ENCODE data around the gene ADCY5. TPM values are rescaled to one million over a fixed set of nuclear protein-coding genes. Genes with fewer than 3 reads are reported as not detected.

Gene ADCY5
- total RNA-seq, 1 experiment from 2014 or later, result 0.24 TPM

DNA sequence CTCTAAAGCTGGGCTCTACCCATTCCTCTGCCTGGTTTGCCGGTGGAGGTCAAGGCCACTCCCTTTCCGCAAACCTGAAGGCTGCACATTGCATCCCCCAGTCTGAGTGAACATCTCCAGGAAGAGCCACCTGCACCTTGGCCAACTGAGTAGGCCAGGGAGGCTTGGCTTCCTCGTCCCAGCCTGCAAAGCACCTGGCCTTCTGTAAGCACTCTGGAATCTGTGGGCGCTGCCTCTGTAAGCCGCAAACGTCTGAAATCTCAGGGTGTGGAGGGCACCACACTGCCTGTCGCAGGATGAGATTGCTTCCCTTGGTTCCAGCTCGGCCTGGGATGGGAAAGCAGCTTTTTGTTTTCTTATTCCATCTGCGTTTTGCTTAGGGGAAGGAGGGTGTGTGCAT, 165.8 kb downstream of the ADCY5 start:
- CTCF ChIA-PET, result no interaction called here
- Histone ChIP-seq H3K27ac (no peak overlapping the region), H4K20me1 (ENCODE audit: insufficient read depth) (no peaks in the 10 kb centered on the region; the same call in none of the 2 replicates), H3F3A (ENCODE audit: insufficient read depth, low read depth) (no peaks in the 10 kb centered on the region), H3K4me2 (no peak overlapping the region), H3K79me2 (ENCODE audit: low read depth) (no peaks in the 10 kb centered on the region), H2AFZ (no peak overlapping the region), H3K36me3 (ENCODE audit: low read depth) (no peaks in the 10 kb centered on the region), H3K4me3 (no peak overlapping the region), H3K4me1 (replicated peaks; ENCODE audit: insufficient read depth) (peaks cover 8% of the 10 kb centered on the region; the same call in 1 of the 2 replicates), H3K9me3 (ENCODE audit: insufficient read depth, low read depth) (no peaks in the 10 kb centered on the region), H3K9me2 (ENCODE audit: insufficient read depth) (no peaks in the 10 kb centered on the region), H3K27me3 (ENCODE audit: insufficient read depth, low read depth) (no peaks in the 10 kb centered on the region)
- intact Hi-C loops (cut with micrococcal nuclease; ENCODE audit: unreplicated experiment), result no loop called here
- no peak for TF ChIP-seq EZH2 (IDR thresholded peaks at IDR 0.05; ENCODE audit: low read depth)
- TF ChIP-seq, protein P1, sequence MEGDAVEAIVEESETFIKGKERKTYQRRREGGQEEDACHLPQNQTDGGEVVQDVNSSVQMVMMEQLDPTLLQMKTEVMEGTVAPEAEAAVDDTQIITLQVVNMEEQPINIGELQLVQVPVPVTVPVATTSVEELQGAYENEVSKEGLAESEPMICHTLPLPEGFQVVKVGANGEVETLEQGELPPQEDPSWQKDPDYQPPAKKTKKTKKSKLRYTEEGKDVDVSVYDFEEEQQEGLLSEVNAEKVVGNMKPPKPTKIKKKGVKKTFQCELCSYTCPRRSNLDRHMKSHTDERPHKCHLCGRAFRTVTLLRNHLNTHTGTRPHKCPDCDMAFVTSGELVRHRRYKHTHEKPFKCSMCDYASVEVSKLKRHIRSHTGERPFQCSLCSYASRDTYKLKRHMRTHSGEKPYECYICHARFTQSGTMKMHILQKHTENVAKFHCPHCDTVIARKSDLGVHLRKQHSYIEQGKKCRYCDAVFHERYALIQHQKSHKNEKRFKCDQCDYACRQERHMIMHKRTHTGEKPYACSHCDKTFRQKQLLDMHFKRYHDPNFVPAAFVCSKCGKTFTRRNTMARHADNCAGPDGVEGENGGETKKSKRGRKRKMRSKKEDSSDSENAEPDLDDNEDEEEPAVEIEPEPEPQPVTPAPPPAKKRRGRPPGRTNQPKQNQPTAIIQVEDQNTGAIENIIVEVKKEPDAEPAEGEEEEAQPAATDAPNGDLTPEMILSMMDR (conservative IDR thresholded peaks at IDR 0.05), result no peak
- POLR2A ChIA-PET (ENCODE audit: unreplicated experiment), result no interaction called here
- BruUV-seq (replicated peaks), result no TSS peak
- peak in 1 of 2 experiments; percentile 45 for DNase-seq

DNA sequence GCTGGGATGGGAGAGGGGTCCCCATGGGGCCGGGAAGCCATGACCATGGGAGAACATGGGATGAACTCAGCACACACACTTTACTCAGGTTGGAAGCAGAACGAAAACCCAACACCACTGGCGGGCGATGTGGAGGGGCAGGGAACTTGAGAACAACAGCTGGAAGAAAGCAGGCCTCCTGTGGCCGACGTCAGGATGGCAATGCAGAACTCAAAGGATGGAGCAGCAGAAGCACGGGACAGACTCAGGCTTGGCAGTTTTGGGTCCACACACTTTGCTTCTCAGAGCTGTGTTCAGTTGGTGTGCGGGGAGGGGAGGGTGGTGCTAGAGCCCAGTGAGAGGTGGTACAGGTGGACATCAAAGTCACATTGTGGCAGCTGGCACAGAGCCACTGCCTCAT, 166.4 kb downstream of the ADCY5 start:
- Histone ChIP-seq H2AFZ (no peak overlapping the region), H3K4me2 (no peak overlapping the region), H3K9me3 (ENCODE audit: insufficient read depth, low read depth) (no peaks in the 10 kb centered on the region), H3K27me3 (ENCODE audit: insufficient read depth, low read depth) (no peaks in the 10 kb centered on the region), H3K27ac (no peak overlapping the region), H3K4me1 (replicated peaks; ENCODE audit: insufficient read depth) (peaks cover 8% of the 10 kb centered on the region; the same call in 1 of the 2 replicates), H4K20me1 (ENCODE audit: insufficient read depth) (no peaks in the 10 kb centered on the region; the same call in none of the 2 replicates), H3K36me3 (ENCODE audit: low read depth) (no peaks in the 10 kb centered on the region), H3F3A (ENCODE audit: insufficient read depth, low read depth) (no peaks in the 10 kb centered on the region), H3K9me2 (ENCODE audit: insufficient read depth) (no peaks in the 10 kb centered on the region), H3K79me2 (ENCODE audit: low read depth) (no peaks in the 10 kb centered on the region), H3K4me3 (no peak overlapping the region)
- CTCF ChIA-PET, result no interaction called here
- TF ChIP-seq, protein P1 (conservative IDR thresholded peaks at IDR 0.05), result no peak
- no peak for TF ChIP-seq EZH2 (IDR thresholded peaks at IDR 0.05; ENCODE audit: low read depth)
- BruUV-seq (replicated peaks), result no TSS peak
- intact Hi-C loops (cut with micrococcal nuclease; ENCODE audit: unreplicated experiment), result no loop called here
- POLR2A ChIA-PET (ENCODE audit: unreplicated experiment), result no interaction called here
- no peak for DNase-seq

DNA sequence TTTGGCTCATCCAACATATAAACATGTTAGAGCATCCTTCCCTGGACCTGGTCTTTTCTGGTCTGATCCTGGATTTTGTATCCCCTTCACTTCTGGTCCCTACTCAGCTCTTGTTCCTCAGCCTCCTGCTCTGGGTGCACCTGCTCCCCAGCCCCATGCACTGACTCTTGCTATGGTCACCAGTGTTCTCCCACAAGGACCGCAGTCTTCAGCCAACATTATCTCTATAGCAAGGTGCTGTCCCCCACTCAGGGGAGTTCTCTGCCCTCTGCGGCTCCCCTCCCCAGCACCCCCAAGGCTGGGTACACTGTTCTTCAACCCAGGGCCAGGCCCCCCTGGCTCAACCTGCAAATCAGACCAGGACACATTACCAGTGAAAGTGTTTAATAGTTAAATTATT, 167.0 kb downstream of the ADCY5 start:
- H3K9me2 ChIP-seq (ENCODE audit: insufficient read depth), result no peaks in the 10 kb centered on the region
- no peak for DNase-seq
- POLR2A ChIA-PET (ENCODE audit: unreplicated experiment), result no interaction called here
- H4K20me1 ChIP-seq (ENCODE audit: insufficient read depth), result no peaks in the 10 kb centered on the region; the same call in none of the 2 replicates
- H3K4me3 ChIP-seq, result no peak overlapping the region
- H3K4me2 ChIP-seq, result no peak overlapping the region
- H3K27ac ChIP-seq, result no peak overlapping the region
- BruUV-seq (replicated peaks), result no TSS peak
- peaks cover 8% of the 10 kb centered on the region; the same call in 1 of the 2 replicates for H3K4me1 ChIP-seq (replicated peaks; ENCODE audit: insufficient read depth)
- H3F3A ChIP-seq (ENCODE audit: insufficient read depth, low read depth), result no peaks in the 10 kb centered on the region
- H3K9me3 ChIP-seq (ENCODE audit: insufficient read depth, low read depth), result no peaks in the 10 kb centered on the region
- H2AFZ ChIP-seq, result no peak overlapping the region
- H3K27me3 ChIP-seq (ENCODE audit: insufficient read depth, low read depth), result no peaks in the 10 kb centered on the region
- no peaks in the 10 kb centered on the region for H3K36me3 ChIP-seq (ENCODE audit: low read depth)
- TF ChIP-seq, protein P1 (conservative IDR thresholded peaks at IDR 0.05), result no peak
- TF ChIP-seq EZH2 (IDR thresholded peaks at IDR 0.05; ENCODE audit: low read depth), result no peak
- intact Hi-C loops (cut with micrococcal nuclease; ENCODE audit: unreplicated experiment), result no loop called here
- no peaks in the 10 kb centered on the region for H3K79me2 ChIP-seq (ENCODE audit: low read depth)
- CTCF ChIA-PET, result no interaction called here
